HK-2 (cell line): ENCODE measurements around the gene ENAH.

Source experiments
- DNase-seq: peaks from one replicate; pipeline ENCODE4 v3.0.0-alpha.2; 2018; ENCODE audit not compliant: unreplicated experiment

Gene ENAH

DNA sequence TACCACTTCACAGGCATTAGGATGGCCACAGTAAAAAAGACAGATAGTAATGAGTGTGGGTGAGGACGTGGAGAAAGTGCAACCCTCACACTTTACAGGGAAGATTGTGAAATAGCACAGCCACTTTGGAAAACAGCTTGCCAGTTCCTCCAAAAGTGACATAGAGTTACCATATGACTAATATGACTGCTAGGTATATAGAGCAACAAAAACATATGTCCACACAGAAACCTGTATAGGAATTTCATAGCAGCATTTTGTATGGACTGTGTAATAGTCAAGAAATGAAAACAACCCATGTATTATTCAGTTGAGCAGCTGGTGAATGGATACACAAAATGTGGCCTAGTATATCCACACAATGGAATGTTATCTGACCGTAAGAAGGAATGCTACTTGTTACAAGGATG, 194.7 kb downstream of the ENAH start:
- DNase-seq = no peak

DNA sequence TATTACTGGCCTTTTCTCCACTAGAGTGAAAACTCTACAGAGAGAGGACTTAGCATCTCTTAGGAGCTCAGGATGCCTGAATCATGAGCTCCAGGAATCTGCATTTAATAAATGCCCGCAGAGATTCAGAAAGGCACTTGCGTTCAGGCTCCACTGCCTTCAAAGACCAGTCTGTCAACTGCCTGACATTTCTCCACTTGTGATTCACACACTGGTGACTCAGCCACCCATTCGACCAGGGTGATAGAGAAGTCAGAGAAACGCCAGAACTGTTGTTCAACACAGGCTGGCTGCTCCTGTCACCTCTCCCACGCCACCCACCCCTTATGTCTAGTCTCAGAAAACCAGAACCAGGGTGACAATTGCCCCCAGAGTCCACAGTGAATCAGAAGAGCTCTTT, 198.2 kb downstream of the ENAH start:
- DNase-seq = peak; percentile 73

- no peak for DNase-seq
Observed at GRCh38 chr1:225453797-225454648, 198.9 kb downstream of the ENAH start.

GRCh38 chr1:225451840-225452515, 200.9 kb downstream of the ENAH start:
- no peak for DNase-seq

GRCh38 chr1:225451340-225451739, 201.6 kb downstream of the ENAH start:
- DNase-seq = no peak

DNA sequence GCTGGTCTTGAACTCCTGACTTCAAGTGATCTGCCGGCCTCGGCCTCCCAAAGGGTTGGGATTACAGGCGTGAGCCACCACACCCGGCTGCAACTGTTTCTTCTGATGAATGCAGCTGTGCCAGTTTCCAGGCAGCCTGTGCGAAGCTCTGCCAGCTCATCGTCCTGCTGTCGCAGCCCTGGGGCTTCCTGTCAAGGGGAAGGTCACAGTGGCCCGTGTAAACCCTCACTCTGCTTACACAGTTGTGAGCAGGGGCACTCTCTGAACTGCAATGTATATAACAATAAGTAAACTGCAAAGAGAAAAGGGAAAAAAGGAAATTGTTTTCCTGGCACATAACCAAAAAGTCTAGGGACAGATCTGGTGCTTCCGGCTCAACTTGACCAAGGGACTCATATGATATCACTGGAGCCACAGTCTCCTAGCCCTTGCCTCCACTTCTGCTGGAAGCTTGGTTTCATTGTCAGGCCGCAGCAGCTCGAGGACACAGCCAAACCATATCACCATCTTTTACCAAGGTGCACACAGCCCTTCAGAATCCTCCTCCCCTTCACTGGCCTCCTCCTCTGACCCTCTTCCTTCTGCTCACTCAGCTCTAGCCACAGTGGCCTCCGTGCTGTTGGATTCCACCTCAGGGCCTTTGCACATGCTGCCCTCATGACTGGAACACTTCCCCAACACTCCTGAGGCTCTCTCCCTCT, 202.3 kb downstream of the ENAH start:
- no peak for DNase-seq

GRCh38 chr1:225449774-225450173, 203.1 kb downstream of the ENAH start:
- no peak for DNase-seq

DNA sequence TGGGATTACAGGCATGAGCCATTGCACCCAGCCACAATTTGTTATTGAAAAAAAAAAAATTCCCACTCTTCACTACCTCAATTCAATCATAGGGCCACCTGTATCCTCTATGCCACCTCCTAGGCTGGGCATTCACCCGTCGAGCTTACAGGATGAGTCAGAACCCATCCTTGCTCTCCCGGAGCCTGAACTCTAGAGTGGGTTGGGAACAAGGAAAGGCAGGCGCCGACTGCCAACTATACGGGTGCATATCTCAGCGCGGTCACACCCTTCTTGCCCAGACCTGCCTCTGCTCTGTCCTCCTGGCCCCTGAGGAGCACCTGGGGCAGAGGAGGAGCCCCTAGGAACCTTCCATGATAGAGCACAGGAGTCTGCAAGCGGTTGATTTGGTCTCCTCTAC, 203.7 kb downstream of the ENAH start:
- peak; percentile 83 for DNase-seq

DNA sequence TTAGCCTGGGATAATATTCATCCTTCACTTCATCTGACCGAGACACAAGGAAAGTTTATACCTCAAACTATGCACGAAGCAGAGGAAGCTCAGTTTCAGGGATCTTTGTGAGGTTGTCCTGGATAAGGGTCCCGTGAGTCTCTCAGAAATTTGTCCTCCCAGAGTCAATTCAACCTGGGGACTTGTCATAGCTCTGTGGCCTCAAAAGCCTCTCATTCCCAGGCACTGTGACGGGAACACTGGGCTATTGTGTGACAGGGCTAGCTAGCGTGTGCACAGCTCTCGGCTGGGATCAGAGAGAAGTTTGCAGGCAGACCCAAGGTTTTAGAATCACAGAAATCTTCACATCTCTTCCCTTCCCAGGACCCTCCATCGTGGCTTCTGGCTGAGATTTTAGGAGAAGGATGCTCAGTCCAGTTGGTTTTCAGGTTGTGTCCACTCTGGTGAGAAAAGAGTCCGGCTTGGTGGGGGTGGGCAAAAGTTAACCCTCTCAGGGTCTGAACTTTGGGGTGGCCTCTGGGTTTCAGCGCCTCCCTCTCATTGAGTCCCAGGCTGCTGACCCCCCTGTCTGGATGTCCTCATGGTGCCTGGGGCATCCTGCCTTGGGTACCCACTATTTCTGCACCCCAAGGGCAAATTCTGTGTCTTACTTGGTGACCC, 204.6 kb downstream of the ENAH start:
- no peak for DNase-seq

DNA sequence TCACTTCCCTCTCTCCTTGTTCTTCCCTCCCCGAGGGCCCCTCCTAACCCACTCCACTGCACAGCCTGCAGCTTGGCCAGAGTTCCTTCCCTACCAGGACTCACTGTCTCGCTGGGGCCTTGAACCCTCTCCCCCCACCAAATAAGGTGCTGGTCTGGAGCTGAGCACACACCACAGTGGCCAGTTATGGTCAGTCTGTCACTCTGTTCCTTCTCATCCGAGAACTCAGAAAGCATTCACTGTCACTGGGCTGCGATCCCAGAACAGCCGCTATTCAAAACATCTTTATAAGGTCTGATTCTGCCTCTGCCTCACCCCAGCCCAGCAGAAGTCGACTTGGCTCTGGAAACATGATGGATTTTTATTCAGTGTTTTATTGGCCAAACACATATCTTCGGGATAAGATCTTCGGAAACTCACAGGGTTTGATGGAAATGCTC, 205.3 kb downstream of the ENAH start:
- DNase-seq = no peak

GRCh38 chr1:225446981-225447615, 205.8 kb downstream of the ENAH start:
- no peak for DNase-seq

DNA sequence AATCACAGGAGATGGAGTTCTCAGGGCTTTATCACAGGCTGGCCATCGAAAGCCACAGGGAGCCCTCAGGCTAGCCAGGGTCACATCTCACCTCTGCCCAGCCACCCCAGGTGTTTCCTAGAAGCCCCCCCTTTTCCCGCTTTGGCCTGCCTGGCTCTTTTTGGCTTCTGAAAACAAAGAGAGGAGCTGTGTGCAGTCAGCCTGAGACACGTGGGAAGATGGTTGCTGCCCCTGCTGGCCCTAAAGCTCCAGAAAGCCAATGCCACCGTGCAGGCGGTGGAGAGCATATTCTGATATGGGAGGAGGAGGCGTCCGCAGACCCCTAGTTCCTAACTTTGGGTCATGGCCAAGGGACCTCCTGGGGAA, 206.3 kb downstream of the ENAH start:
- DNase-seq = no peak

GRCh38 chr1:225445639-225446594, 207.0 kb downstream of the ENAH start:
- no peak for DNase-seq

DNA sequence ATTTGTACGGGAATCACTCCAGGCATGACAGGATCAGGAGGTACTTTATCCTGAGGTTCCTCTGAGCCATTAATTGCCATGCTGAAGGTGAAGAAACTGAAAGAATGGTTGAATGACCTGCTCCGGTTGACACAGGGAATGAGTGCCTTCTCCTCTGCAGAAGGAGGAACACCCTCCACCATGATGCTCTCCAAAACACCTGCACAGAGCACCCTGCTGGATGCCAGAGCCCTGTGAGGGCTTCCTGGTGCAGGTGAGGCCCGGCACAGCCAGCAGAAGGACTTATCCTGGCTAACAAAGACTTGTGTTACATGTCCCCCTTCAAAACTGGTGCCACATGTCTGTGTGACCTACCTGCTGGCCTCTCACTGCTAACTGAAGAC, 210.8 kb downstream of the ENAH start:
- no peak for DNase-seq

- no peak for DNase-seq
Observed at GRCh38 chr1:225441314-225442122, 211.4 kb downstream of the ENAH start.

GRCh38 chr1:225440380-225441221, 212.3 kb downstream of the ENAH start:
- no peak for DNase-seq

- DNase-seq = no peak
Observed at GRCh38 chr1:225437710-225438437, 215.0 kb downstream of the ENAH start.
